Prostate gland (tissue), 2 donors: Measurements from ENCODE around the gene LPCAT1.

Experiments
- POLR2A ChIP-seq: fragments of 450-650 bp; IDR thresholded peaks from one replicate; pipeline ENCODE4 v1.6.1; 2016; ENCODE audit warnings: antibody characterized with exemption, mild to moderate bottlenecking
- POLR2AphosphoS5 ChIP-seq: sonication (generic); formaldehyde crosslinking; IDR thresholded peaks from one replicate; pipeline ENCODE4 v1.6.1; 2017; ENCODE audit warnings: antibody characterized with exemption
- TF ChIP-seq, protein P1 (sequence below), 4 experiments: fragments of 200-600 bp in 2 of 4; fragments of 450-650 bp in 2 of 4; sonication (generic) in 2 of 4; IDR thresholded peaks; 1 replicate in 3 of 4; 2 replicates in 1 of 4; pipeline ENCODE4 v1.5.1; 2016 to 2019; ENCODE audit warnings: antibody characterized with exemption in 4 of 4, mild to moderate bottlenecking in 2 of 4, moderate library complexity in 2 of 4

DNA sequence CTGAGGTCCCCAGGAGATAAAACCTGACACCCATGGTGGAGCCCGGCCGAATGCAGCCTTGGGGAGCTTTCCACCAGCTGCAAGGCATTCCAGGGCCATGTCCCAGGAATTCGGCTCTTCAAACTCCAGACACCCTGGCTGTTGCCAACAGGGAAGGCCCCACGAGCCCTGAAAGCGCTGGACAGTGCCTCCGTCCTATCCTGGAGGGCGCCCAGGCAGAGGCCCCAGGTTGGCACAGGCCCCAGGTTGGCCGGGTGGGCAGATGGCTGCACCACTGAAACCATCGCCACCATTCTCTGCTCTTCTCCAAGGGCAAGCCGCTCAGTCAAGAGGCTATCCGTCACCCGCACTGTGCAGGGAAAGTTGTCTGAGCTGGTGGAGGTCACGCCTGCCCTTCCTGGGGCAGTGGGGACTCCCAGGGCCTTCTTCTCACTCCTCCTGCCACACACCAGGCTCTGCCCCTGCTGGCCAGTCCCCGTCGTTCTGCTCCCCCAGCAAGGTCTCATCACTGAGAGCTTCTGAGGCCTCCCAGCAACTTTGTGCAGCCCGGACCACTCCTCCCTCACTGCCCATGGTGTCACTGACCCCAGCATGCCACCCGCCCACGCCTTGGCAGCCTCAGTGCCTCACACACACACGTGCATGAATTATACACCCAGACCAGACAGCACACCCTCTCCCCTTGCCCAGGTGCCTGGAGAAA, 99.7 kb downstream of the LPCAT1 start:
- TF ChIP-seq POLR2A: no peak
- TF ChIP-seq, protein P1, sequence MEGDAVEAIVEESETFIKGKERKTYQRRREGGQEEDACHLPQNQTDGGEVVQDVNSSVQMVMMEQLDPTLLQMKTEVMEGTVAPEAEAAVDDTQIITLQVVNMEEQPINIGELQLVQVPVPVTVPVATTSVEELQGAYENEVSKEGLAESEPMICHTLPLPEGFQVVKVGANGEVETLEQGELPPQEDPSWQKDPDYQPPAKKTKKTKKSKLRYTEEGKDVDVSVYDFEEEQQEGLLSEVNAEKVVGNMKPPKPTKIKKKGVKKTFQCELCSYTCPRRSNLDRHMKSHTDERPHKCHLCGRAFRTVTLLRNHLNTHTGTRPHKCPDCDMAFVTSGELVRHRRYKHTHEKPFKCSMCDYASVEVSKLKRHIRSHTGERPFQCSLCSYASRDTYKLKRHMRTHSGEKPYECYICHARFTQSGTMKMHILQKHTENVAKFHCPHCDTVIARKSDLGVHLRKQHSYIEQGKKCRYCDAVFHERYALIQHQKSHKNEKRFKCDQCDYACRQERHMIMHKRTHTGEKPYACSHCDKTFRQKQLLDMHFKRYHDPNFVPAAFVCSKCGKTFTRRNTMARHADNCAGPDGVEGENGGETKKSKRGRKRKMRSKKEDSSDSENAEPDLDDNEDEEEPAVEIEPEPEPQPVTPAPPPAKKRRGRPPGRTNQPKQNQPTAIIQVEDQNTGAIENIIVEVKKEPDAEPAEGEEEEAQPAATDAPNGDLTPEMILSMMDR (IDR thresholded peaks at IDR 0.05): no peak
- TF ChIP-seq POLR2AphosphoS5: no peak
